B cell (primary cell): Measurements from ENCODE around the gene RNF26. TPM values are rescaled to one million over a fixed set of nuclear protein-coding genes. Genes with fewer than 3 reads are reported as not detected.
A peak's percentile ranks its signal among the peaks of the same experiment; 100 is the strongest.

Experiments used
- ATAC-seq: fragments of 200-7000 bp; cut with Tn5 transposase; one replicate; pipeline ENCODE4 v1.10.0; 2021; ENCODE audit warnings: low read depth, mild to moderate bottlenecking, moderate number of reproducible peaks, moderate library complexity
- CTCF ChIA-PET: fragments of 350-600 bp; sonication (Branson Sonifier 250); formaldehyde crosslinking; loops from one replicate; lab custom pipeline; 2021; ENCODE audit warnings: antibody characterized with exemption, inconsistent platforms; lab: Charles Lee
- POLR2A ChIA-PET: fragments of 350-600 bp; sonication (Branson Sonifier 250); formaldehyde crosslinking; loops from one replicate; lab custom pipeline; 2021; ENCODE audit warnings: antibody characterized with exemption; lab: Charles Lee
- DNase-seq: peaks from one replicate; pipeline ENCODE4 v3.0.0; 2013
- H2AFZ ChIP-seq: 2 replicates; pipeline ENCODE4 v1.6.1; 2012; ENCODE audit warnings: mild to moderate bottlenecking, low read depth, low read length; ENCODE audit not compliant: insufficient read depth, poor library complexity, severe bottlenecking
- H3K27ac ChIP-seq, 2 donors: 1 replicate in 1 of 2; 2 replicates in 1 of 2; pipeline ENCODE4 v1.5.1; 2012 to 2013; ENCODE audit warnings: low read length in 2 of 2, mild to moderate bottlenecking in 2 of 2, moderate library complexity in 1 of 2
- H3K27me3 ChIP-seq, 4 experiments: fragments of 200-600 bp in 1 of 4; sonication (generic) in 1 of 4; replicated peaks in 1 of 4; 1 replicate in 2 of 4; 2 replicates in 2 of 4; pipeline versions ENCODE4 v1.6.1 to v1.7.0; 2013 to 2016; ENCODE audit warnings: low read length in 3 of 4, mild to moderate bottlenecking in 2 of 4, mixed read lengths in 1 of 4, moderate library complexity in 1 of 4; ENCODE audit not compliant: insufficient read depth in 4 of 4, control insufficient read depth in 3 of 4; ENCODE audit errors: control extremely low read depth in 1 of 4
- H3K36me3 ChIP-seq, 2 experiments: replicated peaks in 1 of 2; 1 replicate in 1 of 2; 2 replicates in 1 of 2; pipeline versions ENCODE4 v1.6.1 to v1.7.1; 2013; ENCODE audit warnings: low read length in 1 of 2; ENCODE audit not compliant: insufficient read depth in 2 of 2, control insufficient read depth in 1 of 2; ENCODE audit errors: control extremely low read depth in 1 of 2, extremely low read depth in 1 of 2
- H3K4me1 ChIP-seq, 2 donors: fragments of 200-600 bp in 1 of 2; sonication (generic) in 1 of 2; 1 replicate in 1 of 2; 2 replicates in 1 of 2; pipeline versions ENCODE4 v1.5.1 to v1.6.1; 2013 to 2017; ENCODE audit warnings: low read length in 2 of 2; ENCODE audit not compliant: control insufficient read depth in 2 of 2, insufficient read depth in 2 of 2
- H3K4me2 ChIP-seq: replicated peaks from 2 replicates; pipeline ENCODE3; 2012; ENCODE audit warnings: mild to moderate bottlenecking, low read depth, low read length; ENCODE audit not compliant: poor library complexity, severe bottlenecking
- H3K4me3 ChIP-seq, 5 experiments: fragments of 200-600 bp in 1 of 5; sonication (generic) in 1 of 5; 1 replicate in 3 of 5; 2 replicates in 2 of 5; pipeline versions ENCODE4 v1.5.1 to v1.7.0; 2011 to 2016; ENCODE audit warnings: low read length in 4 of 5, mild to moderate bottlenecking in 4 of 5, low read depth in 2 of 5, control low read depth in 1 of 5, moderate library complexity in 1 of 5; ENCODE audit not compliant: insufficient read depth in 1 of 5; ENCODE audit errors: control extremely low read depth in 1 of 5, extremely low read depth in 1 of 5
- H3K79me2 ChIP-seq: fragments of 200-600 bp; sonication (generic); one replicate; pipeline ENCODE4 v1.6.0; 2016; ENCODE audit warnings: low read length; ENCODE audit not compliant: control insufficient read depth, insufficient read depth
- H3K9ac ChIP-seq: fragments of 200-600 bp; sonication (generic); 2 replicates; pipeline ENCODE4 v1.6.1; 2017; ENCODE audit warnings: mild to moderate bottlenecking, low read length, moderate library complexity
- H3K9me3 ChIP-seq, 3 donors: one replicate each; pipeline versions ENCODE4 v1.6.1 to v1.7.1; 2013; ENCODE audit warnings: low read length in 2 of 3; ENCODE audit not compliant: control insufficient read depth in 2 of 3, insufficient read depth in 1 of 3; ENCODE audit errors: control extremely low read depth in 1 of 3
- H4K20me1 ChIP-seq: 2 replicates; pipeline ENCODE4 v1.6.0; 2012; ENCODE audit warnings: mild to moderate bottlenecking, low read length; ENCODE audit not compliant: insufficient read depth, control insufficient read depth, poor library complexity, severe bottlenecking
- H3K27ac Mint-ChIP-seq: one replicate; pipeline ENCODE4 v1.8.0; 2021; ENCODE audit warnings: mixed read lengths
- H3K27me3 Mint-ChIP-seq: one replicate; pipeline ENCODE4 v1.8.0; 2021; ENCODE audit warnings: mixed read lengths
- H3K4me1 Mint-ChIP-seq: one replicate; pipeline ENCODE4 v1.8.0; 2021; ENCODE audit warnings: mixed read lengths
- H3K4me3 Mint-ChIP-seq: one replicate; pipeline ENCODE4 v1.8.0; 2021; ENCODE audit warnings: mixed read lengths
- H3K9me3 Mint-ChIP-seq: one replicate; pipeline ENCODE4 v1.8.0; 2022; ENCODE audit warnings: mixed read lengths; ENCODE audit not compliant: insufficient read depth
- CTCF ChIP-seq: fragments of 200-600 bp; IDR thresholded peaks from one replicate; pipeline ENCODE4 v1.8.0; 2022; ENCODE audit warnings: antibody characterized with exemption, mild to moderate bottlenecking
- EZH2 ChIP-seq: IDR thresholded peaks from 2 replicates; pipeline ENCODE4 v1.6.1; 2012; ENCODE audit warnings: borderline replicate concordance, low read depth, mild to moderate bottlenecking, moderate library complexity, low read length; ENCODE audit not compliant: insufficient read depth, poor library complexity, severe bottlenecking
- WGBS: methylation state at CpG from one replicate; pipeline ENCODE4 v1.1.5; 2013; ENCODE audit warnings: missing lambda C conversion rate; ENCODE audit not compliant: insufficient coverage; 5-methylcytosine and 5-hydroxymethylcytosine counted together
- intact Hi-C: fragments of 100-400 bp; cut with micrococcal nuclease; formaldehyde crosslinking; loops from one replicate; pipeline ENCODE4 v1.10.0; 2022
- polyA plus RNA-seq: library from polyadenylated mRNA; depleted of rRNA; stranded (reverse); fragments of >200 nt; gene quantifications from 2 replicates; pipeline ENCODE4 v1.2.3, GENCODE V29; 2012
- total RNA-seq, 2 donors: library from RNA; stranded (reverse); fragments of 120-200 nt in 1 of 2; gene quantifications; 1 replicate in 1 of 2; 2 replicates in 1 of 2; pipeline versions ENCODE4 v1.2.3 to v1.2.4, GENCODE V29; 2013 to 2022

Gene RNF26
- total and polyA plus RNA-seq, 2 donors (not counting 1 experiment from before 2014, with no cell fraction given) = 15.5 to 21.8 TPM

DNA sequence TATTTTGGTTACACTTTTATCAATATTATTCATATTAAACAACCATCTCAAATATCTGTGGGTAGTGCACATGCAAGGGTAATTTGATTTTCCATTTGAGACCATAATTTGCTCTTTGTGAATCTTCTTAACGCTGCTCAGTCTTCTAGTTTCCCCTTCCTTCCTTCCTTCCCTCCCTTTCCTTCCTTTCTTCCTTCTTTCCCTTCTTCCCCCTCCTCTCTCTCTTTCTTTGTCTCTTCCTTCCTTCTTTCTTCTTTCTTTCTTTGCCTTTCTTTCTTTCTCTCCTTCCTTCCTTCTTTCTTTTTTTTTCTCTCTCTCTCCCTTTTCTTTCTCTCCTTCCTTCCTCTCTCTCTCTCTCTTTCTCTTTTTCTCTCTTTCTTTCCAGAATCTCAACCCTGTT, 4.1 kb upstream of the RNF26 start:
- Histone ChIP-seq H3K4me2 (no peak overlapping the region), H3K4me1 (peaks cover 5 to 10% of the 10 kb centered on the region in 2 donors), H3K9me3 (no peaks in the 10 kb centered on the region), H3K4me3 (no peak overlapping the region), H3K9ac (no peak overlapping the region), H3K36me3 (no peaks in the 10 kb centered on the region), H3K27me3 (no peaks in the 10 kb centered on the region), H4K20me1 (no peaks in the 10 kb centered on the region), H3K79me2 (peaks cover 13% of the 10 kb centered on the region), H2AFZ (no peak overlapping the region), H3K27ac (no peak overlapping the region)
- DNase-seq = no peak
- ChIA-PET POLR2A (interaction anchor here (0.7 kb wide), 1 partner anchor 560 kb away, joined by 8 read pairs; no protein-coding TSS in a partner anchor), CTCF (no interaction called here)
- H3K9me3 Mint-ChIP-seq = no peaks in the 10 kb centered on the region
- H3K4me1 Mint-ChIP-seq = peaks cover 14% of the 10 kb centered on the region
- H3K27ac Mint-ChIP-seq = no peak overlapping the region
- no peak for ATAC-seq
- intact Hi-C loops = no loop called here
- no peak overlapping the region for H3K4me3 Mint-ChIP-seq
- peaks cover 9% of the 10 kb centered on the region for H3K27me3 Mint-ChIP-seq
- 33% methylated on average over 1 of the region's 1 CpG for WGBS
- TF ChIP-seq EZH2 = no peak

GRCh38 chr11:119332111-119332765, 2.1 kb upstream of the RNF26 start:
- Mint-ChIP-seq H3K9me3 (no peaks in the 10 kb centered on the region), H3K27ac (no peak overlapping the region), H3K4me1 (peaks cover 19% of the 10 kb centered on the region), H3K27me3 (peaks cover 9% of the 10 kb centered on the region), H3K4me3 (peak overlapping the region; percentile 99)
- H3K4me2 ChIP-seq = no peak overlapping the region
- H3K27ac ChIP-seq = no peak overlapping the region
- ChIA-PET POLR2A (interaction anchor here (0.6 kb wide), 1 partner anchor 249 kb away, joined by 6 read pairs; no protein-coding TSS in a partner anchor), CTCF (interaction anchor here (1.1 to 2.2 kb wide), 3 partner anchors 9 to 24 kb away, joined by 5 to 11 read pairs (median 6); no protein-coding TSS in a partner anchor)
- intact Hi-C loops = no loop called here
- DNase-seq (no peak), ATAC-seq (no peak)
- WGBS = 94% methylated on average over 3 of the region's 4 CpGs
- peaks cover 0 to 2% of the 10 kb centered on the region in 2 experiments for H3K36me3 ChIP-seq
- H4K20me1 ChIP-seq = no peaks in the 10 kb centered on the region
- H3K4me3 ChIP-seq = no peak overlapping the region
- H3K4me1 ChIP-seq = peaks cover 6 to 13% of the 10 kb centered on the region in 2 donors
- no peaks in the 10 kb centered on the region for H3K9me3 ChIP-seq
- no peak overlapping the region for H3K9ac ChIP-seq
- H3K79me2 ChIP-seq = peaks cover 14% of the 10 kb centered on the region
- no peak overlapping the region for H2AFZ ChIP-seq
- TF ChIP-seq CTCF (no peak), EZH2 (no peak)
- H3K27me3 ChIP-seq = no peaks in the 10 kb centered on the region
